Measurements from ENCODE around the gene MYG1.
"Not testable (repeated sequence)": the region's sequence is repeated elsewhere in the genome, so short reads cannot be mapped to it uniquely, and the experiment has no call there.

Gene MYG1

DNA sequence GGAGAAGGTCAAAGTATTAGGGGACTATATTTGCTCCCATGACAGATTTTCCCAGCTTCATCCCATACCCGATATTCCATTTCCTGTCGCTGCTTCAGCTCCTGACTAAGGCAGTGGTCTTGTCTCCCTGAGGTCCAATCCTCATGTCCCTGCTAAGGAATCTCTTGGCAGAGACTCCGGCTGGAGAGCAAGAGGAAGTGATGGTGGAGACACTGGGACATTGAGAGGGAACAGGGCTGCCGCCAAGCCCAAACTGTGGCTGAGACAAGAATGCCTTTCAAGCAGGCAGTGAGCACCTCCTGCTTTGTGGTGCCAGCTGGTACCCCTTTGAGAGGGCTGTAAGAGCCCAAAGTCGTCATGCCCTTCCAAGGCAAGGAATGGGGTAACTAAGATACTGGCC is 31.2 kb downstream of the MYG1 start:
- DNase-seq: no peak

DNA sequence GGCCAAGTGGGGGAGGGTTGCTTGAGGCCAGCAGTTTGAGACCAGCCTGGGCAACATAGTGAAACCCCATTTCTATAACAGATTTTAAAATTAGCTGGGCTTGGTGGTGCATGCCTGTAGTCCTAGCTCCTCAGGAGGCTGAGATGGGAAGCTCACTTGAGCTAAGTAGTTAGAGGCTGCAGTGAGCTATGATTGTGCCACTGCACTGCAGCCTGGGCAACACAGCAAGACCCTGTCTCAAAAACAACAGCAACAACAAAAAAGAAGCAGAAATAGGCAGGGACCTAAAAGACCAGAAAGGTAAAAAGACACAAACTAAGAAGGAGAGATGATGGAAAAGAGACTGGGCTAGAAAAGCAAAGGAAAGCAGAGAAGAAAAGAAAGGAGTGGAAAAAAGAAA is 32.8 kb downstream of the MYG1 start:
- not testable (repeated sequence) for DNase-seq

- no peak for DNase-seq
Measured at GRCh38 chr12:53332744-53333143, 33.2 kb downstream of the MYG1 start.

DNA sequence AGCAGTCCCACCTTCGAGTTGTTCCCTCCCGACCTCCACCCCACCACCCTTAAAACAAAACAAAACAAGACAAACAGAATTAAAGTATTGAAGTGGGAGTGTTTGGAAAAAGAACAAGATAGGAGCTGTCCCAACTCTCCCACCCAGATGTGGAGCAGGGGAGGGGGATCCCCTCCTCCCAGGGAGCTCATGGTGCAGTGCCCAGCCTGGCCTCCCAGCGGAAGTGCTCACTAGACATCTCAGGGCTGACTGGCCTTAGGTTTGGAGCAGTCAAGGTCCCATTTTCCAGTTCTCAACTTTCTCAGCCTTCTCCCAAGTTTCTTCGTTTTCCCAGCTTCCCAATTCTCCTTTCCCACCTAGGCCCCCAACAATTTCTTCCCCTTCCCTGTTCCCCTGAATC is 33.8 kb downstream of the MYG1 start:
- no peak for DNase-seq

- no peak for DNase-seq
Measured at GRCh38 chr12:53333845-53334244, 34.4 kb downstream of the MYG1 start.

DNA sequence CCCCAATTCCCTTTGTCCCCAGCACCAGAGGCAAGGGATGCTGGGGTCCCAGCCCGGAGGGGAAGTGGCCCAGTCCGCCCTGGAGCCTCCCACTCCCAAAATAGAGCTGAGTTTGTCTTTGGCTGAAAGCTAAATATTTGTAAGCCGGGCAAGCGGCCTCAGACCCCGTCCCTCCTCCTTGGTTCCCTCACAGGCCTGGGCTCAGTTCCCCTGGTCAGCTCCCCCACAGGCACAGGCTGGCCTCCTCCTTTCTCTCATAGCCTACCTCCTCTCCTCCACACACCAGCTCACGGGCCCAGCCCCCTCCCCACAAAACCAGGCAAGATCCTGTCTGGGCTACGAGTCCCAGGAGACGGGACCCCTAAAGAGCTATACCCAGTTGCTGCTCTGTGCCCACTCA is 35.3 kb downstream of the MYG1 start:
- DNase-seq: no peak

DNA sequence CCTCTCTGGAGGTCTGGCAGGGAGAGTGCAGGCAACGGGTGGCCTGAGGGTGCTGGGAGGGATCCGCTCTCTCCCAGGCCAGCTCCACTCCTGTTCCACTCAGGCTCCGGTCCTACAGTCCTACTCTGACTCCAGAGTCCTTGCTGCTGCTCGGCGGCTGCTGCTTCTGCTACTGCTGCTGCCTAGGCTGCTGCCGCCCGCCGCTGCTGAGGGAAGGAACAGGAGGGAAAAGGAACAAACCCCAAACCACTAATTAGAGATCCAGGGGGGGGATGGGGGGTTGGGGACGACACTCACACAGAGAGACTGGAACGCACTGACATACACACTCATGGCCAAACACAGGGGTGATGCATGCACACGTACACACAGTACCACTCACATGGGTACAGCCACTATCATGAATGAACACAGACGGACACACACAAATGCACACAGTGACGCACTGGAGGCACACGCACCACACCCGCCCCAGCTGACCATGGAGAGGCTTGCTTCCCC is 36.7 kb downstream of the MYG1 start, which contains the start of gene SP7:
Gene SP7 (minus strand): TSS at position 174 of the 501 bp plus-strand sequence. CDS start 708 bp downstream, outside the sequence.
- no peak for DNase-seq

DNA sequence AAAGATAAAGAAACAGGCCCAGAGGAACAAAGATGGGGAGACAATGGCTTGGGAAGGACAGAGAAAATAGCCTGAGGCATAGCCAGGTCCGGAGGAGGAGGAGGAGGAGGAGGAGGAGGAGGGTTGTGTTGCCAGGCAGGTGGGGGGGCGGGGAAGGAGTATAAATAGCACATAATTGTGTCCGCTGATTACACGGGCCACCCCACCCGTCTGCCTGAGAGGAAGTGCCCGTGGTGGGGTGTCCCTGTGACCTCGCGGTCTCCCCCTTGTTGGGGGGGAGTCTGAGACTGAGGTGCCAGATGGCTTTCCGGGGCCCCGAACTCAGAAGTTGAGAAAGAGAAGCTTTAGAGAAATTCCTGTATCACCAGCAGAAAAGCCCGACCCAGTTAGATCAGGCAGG is 38.5 kb downstream of the MYG1 start:
- no peak for DNase-seq

GRCh38 chr12:53338916-53339315 is 39.4 kb downstream of the MYG1 start:
- no peak for DNase-seq

DNA sequence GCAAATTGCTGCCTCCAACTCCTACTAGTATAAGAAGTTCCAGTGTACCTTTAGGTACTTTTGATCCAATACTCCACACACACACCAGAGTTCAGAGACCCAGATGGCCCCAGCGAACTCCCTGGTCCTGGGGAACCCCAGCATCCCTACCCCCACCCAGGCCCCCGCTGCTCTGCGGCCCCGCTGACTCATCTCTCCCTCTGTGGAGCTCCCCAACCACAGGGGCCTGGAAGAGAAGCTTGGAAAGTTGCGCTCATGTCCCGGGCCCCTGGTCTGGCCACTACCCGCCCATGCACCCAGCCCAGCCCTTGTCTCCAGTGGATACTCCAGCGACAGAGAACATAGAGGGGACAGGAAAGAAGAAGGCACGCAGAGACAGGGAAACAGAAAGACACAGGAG is 40.9 kb downstream of the MYG1 start:
- no peak for DNase-seq

DNA sequence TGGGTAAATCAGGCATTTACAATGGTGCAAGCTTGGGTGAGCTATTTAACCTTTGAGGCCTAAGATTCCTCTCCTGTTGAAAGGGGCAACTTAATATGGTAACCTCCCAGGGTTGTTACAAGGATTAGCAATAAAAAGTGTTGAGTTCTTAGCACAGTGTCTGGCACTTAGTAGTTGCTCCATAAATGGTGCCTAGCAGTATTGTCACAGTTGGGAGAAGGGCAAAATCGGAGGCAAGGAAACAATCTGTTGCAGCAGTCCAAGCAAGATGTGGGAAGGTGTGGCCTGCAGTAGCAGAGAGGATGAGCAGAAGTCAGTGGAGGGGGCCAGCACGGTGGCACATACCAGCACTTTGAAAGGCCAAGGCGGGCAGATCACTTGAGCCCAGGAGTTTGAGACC is 44.0 kb downstream of the MYG1 start:
- DNase-seq: no peak

DNA sequence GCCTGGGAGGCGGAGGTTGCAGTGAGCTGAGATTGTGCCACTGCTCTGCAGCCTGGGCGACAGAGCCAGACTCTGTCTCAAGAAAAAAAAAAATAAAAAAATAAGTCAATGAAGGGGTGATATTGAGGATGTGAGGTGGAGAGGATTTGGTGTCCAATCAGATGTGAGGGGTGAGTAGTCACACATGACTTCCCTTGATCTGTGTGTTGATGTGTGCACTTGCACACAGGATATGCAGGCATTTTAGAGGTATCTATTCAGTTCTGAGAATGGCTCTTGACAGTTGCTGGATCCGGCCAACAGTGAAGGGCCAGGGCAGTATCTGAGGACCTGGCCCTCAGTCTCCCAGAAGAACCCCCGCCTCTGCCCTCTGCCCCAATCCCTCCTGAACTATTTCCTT is 44.5 kb downstream of the MYG1 start:
- no peak for DNase-seq

GRCh38 chr12:53344487-53344823 is 45.0 kb downstream of the MYG1 start:
- no peak for DNase-seq

DNA sequence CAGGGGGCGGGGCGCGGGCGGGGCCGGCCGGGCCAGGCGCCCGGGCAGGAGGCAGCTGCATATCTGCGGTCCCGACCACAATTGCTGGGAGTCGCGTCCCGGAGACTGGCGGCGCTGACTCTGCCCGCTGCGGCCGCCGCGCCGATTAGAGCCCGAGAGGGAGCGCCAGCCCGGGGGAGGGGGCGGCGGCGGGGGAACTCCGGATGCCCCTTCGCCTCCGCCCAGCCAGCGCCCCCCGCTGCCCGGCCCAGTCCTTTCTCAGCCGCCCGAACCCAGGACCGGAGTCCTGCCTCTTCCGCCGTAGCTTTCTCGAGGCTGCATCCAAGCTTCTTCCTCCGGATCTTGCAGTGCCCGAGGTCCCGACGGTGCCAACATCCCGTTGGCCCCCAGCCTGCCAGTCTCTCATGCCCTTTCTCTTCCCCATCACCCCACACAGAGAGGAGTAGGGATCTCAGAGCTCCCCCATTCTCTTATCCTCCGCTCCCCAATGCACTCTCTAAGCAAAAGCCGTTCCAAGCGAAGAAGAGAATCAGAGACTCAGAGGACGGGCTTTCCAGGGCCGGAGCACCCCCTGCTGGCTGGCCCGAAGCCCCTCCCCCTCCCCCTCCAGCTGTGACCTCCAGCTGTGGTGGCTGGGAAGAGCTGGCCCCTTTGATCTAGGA is 45.5 kb downstream of the MYG1 start:
- peak; percentile 74 for DNase-seq

- no peak for DNase-seq
Measured at GRCh38 chr12:53345486-53346188, 46.1 kb downstream of the MYG1 start.

GRCh38 chr12:53346491-53346890 is 47.0 kb downstream of the MYG1 start:
- DNase-seq: no peak

- no peak for DNase-seq
Measured at GRCh38 chr12:53347905-53348304, 48.4 kb downstream of the MYG1 start.

- peak; percentile 74 for DNase-seq
Measured at GRCh38 chr12:53352331-53353256, 53.1 kb downstream of the MYG1 start.

GRCh38 chr12:53353257-53353655 is 53.8 kb downstream of the MYG1 start:
- no peak for DNase-seq

GRCh38 chr12:53355121-53355520 is 55.6 kb downstream of the MYG1 start:
- no peak for DNase-seq

All from stimulated activated CD4-positive, alpha-beta T cell treated with anti-CD3 and anti-CD28 coated beads, Interleukin-4, amount 100 ng/mL, for 1 hour (primary cell).